HEK293 (cell line): ENCODE results near the gene HMGN4.

Experiments
- CTCF ChIA-PET: fragments of 350-600 bp; formaldehyde crosslinking; extraction: SDS; loops from one replicate; lab custom pipeline; 2021; ENCODE audit warnings: antibody characterized with exemption; lab: Yijun Ruan, JAX
- POLR2A ChIA-PET: fragments of 300-600 bp; formaldehyde crosslinking; extraction: SDS; loops from one replicate; lab custom pipeline; 2020; ENCODE audit warnings: antibody characterized with exemption, inconsistent platforms; lab: Yijun Ruan, JAX
- H3K27ac ChIP-seq: fragments of 200-500 bp; sonication (Bioruptor generic); 2 replicates; pipeline ENCODE4 v1.5.1; 2014; ENCODE audit warnings: low read depth, low read length, control low read depth, inconsistent platforms; ENCODE audit errors: extremely low read depth
- H3K36me3 ChIP-seq, 2 experiments: fragments of 200-500 bp in 1 of 2; sonication (Bioruptor generic) in 1 of 2; 1 replicate in 1 of 2; 2 replicates in 1 of 2; pipeline ENCODE4 v1.5.1; 2014 to 2017; ENCODE audit warnings: inconsistent platforms in 2 of 2, low read length in 2 of 2; ENCODE audit not compliant: control insufficient read depth in 2 of 2, insufficient read depth in 1 of 2
- H3K4me1 ChIP-seq: fragments of 200-500 bp; sonication (Bioruptor generic); 2 replicates; pipeline ENCODE4 v1.5.1; 2014; ENCODE audit warnings: mild to moderate bottlenecking, low read length, inconsistent platforms; ENCODE audit not compliant: control insufficient read depth, insufficient read depth
- H3K4me3 ChIP-seq: 2 replicates; pipeline ENCODE4 v1.5.1; 2011; ENCODE audit warnings: low read depth, mild to moderate bottlenecking, control low read depth, low read length, moderate library complexity
- H3K9me3 ChIP-seq: fragments of 200-500 bp; sonication (Bioruptor generic); 2 replicates; pipeline ENCODE4 v1.5.1; 2014; ENCODE audit warnings: low read depth, low read length, inconsistent platforms; ENCODE audit not compliant: control insufficient read depth, insufficient read depth
- ZNF354C ChIP-seq: fragments of 450-650 bp; formaldehyde crosslinking; IDR thresholded peaks from 2 replicates; pipeline ENCODE4 v1.5.1; 2016; ENCODE audit warnings: missing biosample characterization, missing genetic modification characterization, low read depth, borderline replicate concordance
- ZNF514 ChIP-seq: fragments of 450-650 bp; formaldehyde crosslinking; IDR thresholded peaks from 2 replicates; pipeline ENCODE4 v1.5.1; 2016; ENCODE audit warnings: missing biosample characterization, missing genetic modification characterization
- ZNF670 ChIP-seq: fragments of 450-650 bp; formaldehyde crosslinking; IDR thresholded peaks from 2 replicates; pipeline ENCODE4 v1.5.1; 2016; ENCODE audit warnings: missing biosample characterization, missing genetic modification characterization, low read depth
- ZNF830 ChIP-seq: fragments of 450-650 bp; IDR thresholded peaks from 2 replicates; pipeline ENCODE4 v1.5.0; 2018; ENCODE audit warnings: missing biosample characterization, missing genetic modification characterization, low read depth, mild to moderate bottlenecking, moderate library complexity
- TF ChIP-seq, protein P1 (sequence below): fragments of 450-650 bp; formaldehyde crosslinking; IDR thresholded peaks from 2 replicates; pipeline ENCODE4 v1.5.1; 2016; ENCODE audit warnings: missing biosample characterization, missing genetic modification characterization
- TF ChIP-seq, protein P2 (sequence below): fragments of 450-650 bp; formaldehyde crosslinking; IDR thresholded peaks from 2 replicates; pipeline ENCODE4 v1.5.1; 2016; ENCODE audit warnings: missing biosample characterization, missing genetic modification characterization
- TF ChIP-seq, protein P3 (sequence below): fragments of 450-650 bp; formaldehyde crosslinking; IDR thresholded peaks from 2 replicates; pipeline ENCODE4 v1.5.1; 2016; ENCODE audit warnings: missing biosample characterization, missing genetic modification characterization
- TF ChIP-seq, protein P4 (sequence below): fragments of 450-650 bp; formaldehyde crosslinking; IDR thresholded peaks from 2 replicates; pipeline ENCODE4 v1.5.1; 2016; ENCODE audit warnings: missing biosample characterization, missing genetic modification characterization
- TF ChIP-seq, protein P5 (sequence below): fragments of 450-650 bp; formaldehyde crosslinking; IDR thresholded peaks from 2 replicates; pipeline ENCODE4 v1.5.1; 2016; ENCODE audit warnings: missing biosample characterization, missing genetic modification characterization
- TF ChIP-seq, protein P6 (sequence below): fragments of 450-650 bp; formaldehyde crosslinking; IDR thresholded peaks from 2 replicates; pipeline ENCODE4 v1.5.1; 2016; ENCODE audit warnings: missing biosample characterization, missing genetic modification characterization
- TF ChIP-seq, protein P7 (sequence below): fragments of 450-650 bp; formaldehyde crosslinking; IDR thresholded peaks from 2 replicates; pipeline ENCODE4 v1.5.1; 2017; ENCODE audit warnings: missing biosample characterization, missing genetic modification characterization

Gene HMGN4

DNA sequence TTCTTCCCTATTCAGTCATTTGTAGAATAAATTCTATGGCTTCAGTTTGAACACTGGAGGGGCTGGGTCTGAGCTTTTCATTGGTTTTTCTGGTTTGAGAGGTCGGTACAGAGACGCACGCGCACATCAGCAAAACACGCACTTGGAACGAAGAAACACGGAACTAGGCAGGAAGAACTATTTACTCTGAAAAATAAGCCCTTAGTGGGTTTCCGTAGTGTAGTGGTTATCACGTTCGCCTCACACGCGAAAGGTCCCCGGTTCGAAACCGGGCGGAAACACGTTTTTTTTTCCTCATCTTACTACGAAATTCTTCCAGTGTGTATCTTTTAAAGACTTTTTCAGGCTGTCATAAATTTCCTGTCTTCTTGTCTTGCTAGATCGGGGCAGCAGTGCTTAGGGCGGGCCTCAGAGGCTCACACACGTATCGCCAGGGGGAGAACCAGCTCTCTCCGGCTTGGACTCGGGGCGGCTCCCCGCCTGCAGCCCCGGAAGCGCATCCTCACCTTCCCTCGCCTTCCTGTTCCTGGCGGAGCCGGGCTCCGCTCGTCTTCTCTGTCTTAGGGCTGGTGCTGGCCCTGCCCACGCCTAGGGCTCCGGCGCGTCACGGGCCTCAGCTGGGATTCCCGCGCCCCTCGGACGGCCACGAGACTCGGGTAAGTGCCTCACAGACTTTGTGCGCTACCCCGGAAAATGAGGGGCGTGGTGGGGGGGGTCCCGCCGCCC is at the start of gene HMGN4 (continued):
- TF ChIP-seq, protein P1, sequence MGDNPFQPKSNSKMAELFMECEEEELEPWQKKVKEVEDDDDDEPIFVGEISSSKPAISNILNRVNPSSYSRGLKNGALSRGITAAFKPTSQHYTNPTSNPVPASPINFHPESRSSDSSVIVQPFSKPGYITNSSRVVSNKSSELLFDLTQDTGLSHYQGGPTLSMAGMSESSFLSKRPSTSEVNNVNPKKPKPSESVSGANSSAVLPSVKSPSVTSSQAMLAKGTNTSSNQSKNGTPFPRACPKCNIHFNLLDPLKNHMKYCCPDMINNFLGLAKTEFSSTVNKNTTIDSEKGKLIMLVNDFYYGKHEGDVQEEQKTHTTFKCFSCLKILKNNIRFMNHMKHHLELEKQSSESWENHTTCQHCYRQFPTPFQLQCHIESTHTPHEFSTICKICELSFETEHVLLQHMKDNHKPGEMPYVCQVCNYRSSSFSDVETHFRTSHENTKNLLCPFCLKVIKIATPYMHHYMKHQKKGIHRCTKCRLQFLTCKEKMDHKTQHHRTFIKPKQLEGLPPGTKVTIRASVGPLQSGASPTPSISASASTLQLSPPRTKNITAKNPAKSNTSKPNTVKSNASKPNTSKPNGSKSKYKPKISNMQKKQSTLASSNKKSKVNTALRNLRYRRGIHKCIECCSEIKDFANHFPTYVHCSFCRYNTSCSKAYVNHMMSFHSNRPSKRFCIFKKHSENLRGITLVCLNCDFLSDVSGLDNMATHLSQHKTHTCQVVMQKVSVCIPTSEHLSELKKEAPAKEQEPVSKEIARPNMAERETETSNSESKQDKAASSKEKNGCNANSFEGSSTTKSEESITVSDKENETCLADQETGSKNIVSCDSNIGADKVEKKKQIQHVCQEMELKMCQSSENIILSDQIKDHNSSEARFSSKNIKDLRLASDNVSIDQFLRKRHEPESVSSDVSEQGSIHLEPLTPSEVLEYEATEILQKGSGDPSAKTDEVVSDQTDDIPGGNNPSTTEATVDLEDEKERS (tag by site-specific recombination), result no peak; the same call in 1 of the 2 replicates

DNA sequence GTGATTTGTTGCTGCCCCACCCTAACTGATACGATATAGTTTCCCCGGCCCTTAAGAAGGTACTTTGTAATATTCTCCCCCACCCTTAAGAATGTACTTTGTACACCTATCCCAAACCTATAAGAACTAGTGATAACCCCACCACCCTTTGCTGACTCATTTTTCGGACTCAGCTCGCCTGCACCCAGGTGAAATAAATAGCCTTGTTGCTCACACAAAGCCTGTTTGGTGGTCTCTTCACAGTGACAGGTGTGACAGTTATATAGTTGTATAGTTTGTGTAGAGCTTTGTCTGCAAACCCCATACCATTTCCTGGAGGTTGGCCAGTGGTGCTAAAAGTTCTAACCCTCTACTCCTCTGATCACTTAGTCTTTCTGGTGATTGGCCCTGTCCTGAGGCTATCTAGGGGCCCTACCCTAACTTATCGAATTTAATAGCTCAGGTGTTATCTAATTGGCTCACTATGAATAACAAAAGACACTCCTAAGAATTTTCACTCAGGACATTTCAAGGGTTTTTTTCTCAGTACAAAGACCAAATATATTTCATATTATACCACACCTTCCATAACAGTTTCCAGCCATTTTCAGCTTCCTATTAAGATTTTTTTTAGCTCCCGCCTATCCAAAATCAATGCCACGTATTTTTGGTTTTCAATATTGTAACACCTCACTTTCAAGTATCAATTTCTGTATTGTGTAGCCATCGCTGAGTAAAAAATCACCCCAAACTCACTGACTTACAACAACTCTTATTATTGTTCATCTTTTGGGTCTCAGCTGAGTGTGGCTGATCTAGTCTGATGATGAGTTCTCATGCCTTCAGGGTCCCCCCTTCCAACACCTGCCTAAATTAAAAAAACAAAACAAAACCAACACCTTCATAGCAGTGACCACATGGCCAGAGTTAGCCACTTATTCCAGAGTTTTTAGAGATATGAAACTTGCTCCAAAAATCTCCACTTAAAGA is 47.9 kb upstream of the HMGN4 start:
- no peak for TF ChIP-seq ZNF514 (tag by site-specific recombination)
- no peak for TF ChIP-seq ZNF670
- TF ChIP-seq, protein P2, sequence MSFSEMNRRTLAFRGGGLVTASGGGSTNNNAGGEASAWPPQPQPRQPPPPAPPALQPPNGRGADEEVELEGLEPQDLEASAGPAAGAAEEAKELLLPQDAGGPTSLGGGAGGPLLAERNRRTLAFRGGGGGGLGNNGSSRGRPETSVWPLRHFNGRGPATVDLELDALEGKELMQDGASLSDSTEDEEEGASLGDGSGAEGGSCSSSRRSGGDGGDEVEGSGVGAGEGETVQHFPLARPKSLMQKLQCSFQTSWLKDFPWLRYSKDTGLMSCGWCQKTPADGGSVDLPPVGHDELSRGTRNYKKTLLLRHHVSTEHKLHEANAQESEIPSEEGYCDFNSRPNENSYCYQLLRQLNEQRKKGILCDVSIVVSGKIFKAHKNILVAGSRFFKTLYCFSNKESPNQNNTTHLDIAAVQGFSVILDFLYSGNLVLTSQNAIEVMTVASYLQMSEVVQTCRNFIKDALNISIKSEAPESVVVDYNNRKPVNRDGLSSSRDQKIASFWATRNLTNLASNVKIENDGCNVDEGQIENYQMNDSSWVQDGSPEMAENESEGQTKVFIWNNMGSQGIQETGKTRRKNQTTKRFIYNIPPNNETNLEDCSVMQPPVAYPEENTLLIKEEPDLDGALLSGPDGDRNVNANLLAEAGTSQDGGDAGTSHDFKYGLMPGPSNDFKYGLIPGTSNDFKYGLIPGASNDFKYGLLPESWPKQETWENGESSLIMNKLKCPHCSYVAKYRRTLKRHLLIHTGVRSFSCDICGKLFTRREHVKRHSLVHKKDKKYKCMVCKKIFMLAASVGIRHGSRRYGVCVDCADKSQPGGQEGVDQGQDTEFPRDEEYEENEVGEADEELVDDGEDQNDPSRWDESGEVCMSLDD (tag by site-specific recombination), result no peak
- TF ChIP-seq ZNF354C (tag by site-specific recombination), result no peak
- TF ChIP-seq, protein P3, sequence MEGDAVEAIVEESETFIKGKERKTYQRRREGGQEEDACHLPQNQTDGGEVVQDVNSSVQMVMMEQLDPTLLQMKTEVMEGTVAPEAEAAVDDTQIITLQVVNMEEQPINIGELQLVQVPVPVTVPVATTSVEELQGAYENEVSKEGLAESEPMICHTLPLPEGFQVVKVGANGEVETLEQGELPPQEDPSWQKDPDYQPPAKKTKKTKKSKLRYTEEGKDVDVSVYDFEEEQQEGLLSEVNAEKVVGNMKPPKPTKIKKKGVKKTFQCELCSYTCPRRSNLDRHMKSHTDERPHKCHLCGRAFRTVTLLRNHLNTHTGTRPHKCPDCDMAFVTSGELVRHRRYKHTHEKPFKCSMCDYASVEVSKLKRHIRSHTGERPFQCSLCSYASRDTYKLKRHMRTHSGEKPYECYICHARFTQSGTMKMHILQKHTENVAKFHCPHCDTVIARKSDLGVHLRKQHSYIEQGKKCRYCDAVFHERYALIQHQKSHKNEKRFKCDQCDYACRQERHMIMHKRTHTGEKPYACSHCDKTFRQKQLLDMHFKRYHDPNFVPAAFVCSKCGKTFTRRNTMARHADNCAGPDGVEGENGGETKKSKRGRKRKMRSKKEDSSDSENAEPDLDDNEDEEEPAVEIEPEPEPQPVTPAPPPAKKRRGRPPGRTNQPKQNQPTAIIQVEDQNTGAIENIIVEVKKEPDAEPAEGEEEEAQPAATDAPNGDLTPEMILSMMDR, result no peak
- TF ChIP-seq, protein P4, sequence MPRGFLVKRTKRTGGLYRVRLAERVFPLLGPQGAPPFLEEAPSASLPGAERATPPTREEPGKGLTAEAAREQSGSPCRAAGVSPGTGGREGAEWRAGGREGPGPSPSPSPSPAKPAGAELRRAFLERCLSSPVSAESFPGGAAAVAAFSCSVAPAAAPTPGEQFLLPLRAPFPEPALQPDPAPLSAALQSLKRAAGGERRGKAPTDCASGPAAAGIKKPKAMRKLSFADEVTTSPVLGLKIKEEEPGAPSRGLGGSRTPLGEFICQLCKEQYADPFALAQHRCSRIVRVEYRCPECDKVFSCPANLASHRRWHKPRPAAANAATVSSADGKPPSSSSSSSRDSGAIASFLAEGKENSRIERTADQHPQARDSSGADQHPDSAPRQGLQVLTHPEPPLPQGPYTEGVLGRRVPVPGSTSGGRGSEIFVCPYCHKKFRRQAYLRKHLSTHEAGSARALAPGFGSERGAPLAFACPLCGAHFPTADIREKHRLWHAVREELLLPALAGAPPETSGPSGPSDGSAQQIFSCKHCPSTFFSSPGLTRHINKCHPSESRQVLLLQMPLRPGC (tag by site-specific recombination), result no peak
- TF ChIP-seq, protein P5, sequence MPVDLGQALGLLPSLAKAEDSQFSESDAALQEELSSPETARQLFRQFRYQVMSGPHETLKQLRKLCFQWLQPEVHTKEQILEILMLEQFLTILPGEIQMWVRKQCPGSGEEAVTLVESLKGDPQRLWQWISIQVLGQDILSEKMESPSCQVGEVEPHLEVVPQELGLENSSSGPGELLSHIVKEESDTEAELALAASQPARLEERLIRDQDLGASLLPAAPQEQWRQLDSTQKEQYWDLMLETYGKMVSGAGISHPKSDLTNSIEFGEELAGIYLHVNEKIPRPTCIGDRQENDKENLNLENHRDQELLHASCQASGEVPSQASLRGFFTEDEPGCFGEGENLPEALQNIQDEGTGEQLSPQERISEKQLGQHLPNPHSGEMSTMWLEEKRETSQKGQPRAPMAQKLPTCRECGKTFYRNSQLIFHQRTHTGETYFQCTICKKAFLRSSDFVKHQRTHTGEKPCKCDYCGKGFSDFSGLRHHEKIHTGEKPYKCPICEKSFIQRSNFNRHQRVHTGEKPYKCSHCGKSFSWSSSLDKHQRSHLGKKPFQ (tag by site-specific recombination), result no peak
- TF ChIP-seq, protein P1 (tag by site-specific recombination), result no peak
- no peak for TF ChIP-seq ZNF830 (tag by site-specific recombination)
- TF ChIP-seq, protein P6, sequence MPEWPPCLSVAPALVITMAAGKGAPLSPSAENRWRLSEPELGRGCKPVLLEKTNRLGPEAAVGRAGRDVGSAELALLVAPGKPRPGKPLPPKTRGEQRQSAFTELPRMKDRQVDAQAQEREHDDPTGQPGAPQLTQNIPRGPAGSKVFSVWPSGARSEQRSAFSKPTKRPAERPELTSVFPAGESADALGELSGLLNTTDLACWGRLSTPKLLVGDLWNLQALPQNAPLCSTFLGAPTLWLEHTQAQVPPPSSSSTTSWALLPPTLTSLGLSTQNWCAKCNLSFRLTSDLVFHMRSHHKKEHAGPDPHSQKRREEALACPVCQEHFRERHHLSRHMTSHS (tag by site-specific recombination), result no peak
- TF ChIP-seq, protein P7, sequence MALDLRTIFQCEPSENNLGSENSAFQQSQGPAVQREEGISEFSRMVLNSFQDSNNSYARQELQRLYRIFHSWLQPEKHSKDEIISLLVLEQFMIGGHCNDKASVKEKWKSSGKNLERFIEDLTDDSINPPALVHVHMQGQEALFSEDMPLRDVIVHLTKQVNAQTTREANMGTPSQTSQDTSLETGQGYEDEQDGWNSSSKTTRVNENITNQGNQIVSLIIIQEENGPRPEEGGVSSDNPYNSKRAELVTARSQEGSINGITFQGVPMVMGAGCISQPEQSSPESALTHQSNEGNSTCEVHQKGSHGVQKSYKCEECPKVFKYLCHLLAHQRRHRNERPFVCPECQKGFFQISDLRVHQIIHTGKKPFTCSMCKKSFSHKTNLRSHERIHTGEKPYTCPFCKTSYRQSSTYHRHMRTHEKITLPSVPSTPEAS (tag by site-specific recombination), result no peak
- POLR2A ChIA-PET, result interaction anchor here (1.5 kb wide), 1 partner anchor 16 kb away, joined by 4 read pairs; no protein-coding TSS in a partner anchor
- Histone ChIP-seq H3K36me3 (no peaks in the 10 kb centered on the region), H3K27ac (no peak overlapping the region), H3K4me1 (no peaks in the 10 kb centered on the region), H3K4me3 (no peak overlapping the region), H3K9me3 (no peaks in the 10 kb centered on the region)
- CTCF ChIA-PET, result interaction anchor here (0.7 to 0.9 kb wide), 3 partner anchors 11 to 148 kb away, joined by 3 to 4 read pairs (median 3); no protein-coding TSS in a partner anchor
